ENCODE measurements around the gene TMCC2. TPM values are rescaled to one million over a fixed set of nuclear protein-coding genes. Genes with fewer than 3 reads are reported as not detected.
A peak's percentile ranks its signal among the peaks of the same experiment; 100 is the strongest.

The TMCC2 gene
- total RNA-seq, 1 experiment from 2014 or later = 0.48 TPM

DNA sequence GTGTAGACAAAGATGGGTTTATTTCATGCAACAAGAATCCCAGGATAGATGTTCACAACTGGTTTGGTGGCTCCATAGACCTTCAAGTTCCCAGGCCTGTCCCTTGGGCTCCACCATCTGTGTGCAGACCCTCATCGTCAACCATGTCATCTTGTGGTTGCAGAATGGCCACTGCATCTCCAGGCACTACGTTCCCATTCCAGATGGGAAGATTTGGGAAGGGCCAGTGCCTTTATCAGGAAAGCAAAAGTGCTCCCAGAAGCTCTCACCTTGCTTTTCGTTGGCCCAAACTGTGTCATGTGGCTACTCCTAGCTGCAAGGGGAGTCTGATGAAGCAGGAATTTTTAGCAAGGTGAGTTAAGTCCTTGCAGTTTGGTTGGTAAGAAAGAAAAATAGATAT lies 12.8 kb downstream of the TMCC2 start:
- no peak for DNase-seq (ENCODE audit: low read depth)

DNA sequence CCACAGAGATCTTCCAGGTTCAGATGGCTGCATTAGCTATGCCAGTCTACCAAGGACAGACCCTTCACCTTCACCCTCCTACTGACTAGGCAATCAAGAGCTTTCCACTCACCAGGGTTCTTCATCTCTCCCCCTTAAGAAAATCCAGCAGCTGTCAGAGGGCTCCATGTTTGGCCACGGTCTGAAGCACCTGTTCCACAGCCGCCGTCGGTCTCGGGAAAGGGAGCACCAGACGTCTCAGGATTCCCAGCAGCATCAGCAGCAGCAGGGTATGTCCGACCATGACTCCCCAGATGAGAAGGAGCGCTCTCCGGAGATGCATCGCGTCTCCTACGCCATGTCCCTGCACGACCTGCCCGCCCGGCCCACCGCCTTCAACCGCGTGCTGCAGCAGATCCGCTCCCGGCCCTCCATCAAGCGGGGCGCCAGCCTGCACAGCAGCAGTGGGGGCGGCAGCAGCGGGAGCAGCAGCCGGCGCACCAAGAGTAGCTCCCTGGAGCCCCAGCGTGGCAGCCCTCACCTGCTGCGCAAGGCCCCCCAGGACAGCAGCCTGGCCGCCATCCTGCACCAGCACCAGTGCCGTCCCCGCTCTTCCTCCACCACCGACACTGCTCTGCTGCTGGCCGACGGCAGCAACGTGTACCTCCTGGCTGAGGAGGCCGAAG lies 13.8 kb downstream of the TMCC2 start:
- no peak for DNase-seq (ENCODE audit: low read depth)

DNA sequence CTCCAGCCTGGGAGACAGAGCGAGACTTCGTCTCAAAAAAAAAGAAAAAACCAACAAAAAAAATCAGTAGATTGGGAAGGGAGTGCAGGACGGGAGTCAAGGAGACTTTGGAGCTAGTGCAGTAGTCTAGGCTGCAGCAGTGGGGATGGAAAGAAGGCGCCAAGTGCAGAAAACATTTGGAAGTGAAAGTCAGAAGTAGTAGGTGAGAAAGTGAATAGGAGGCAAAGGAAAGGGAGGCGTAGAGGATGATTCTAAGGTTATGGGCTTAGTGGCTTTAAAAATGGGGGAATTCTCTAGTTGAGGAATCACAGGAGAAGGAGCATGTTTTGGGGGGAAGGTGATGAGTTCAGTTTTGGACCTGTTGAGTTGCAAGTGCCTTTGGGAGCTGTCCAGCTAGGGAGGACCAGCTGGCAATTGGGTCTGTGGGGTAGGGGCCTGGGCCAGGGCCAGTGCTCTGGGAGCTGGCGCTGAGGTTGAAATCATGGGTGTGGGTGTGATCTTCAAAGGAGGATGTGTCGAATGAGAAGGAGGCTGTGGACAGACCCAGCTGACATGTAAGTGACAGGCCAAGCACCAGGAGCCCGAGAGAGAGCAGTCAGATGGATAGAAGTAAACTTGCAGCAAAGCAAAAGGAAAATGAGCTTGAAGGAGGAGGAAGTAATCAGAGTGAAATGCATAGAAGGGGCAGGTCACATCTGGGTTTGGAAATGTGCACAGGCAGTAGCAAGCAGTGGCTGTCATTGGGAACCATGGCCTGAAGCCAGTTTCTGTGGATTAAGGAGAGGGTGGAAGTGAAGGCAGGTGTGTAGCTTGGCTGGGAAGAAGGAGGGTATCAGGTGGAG lies 15.8 kb downstream of the TMCC2 start:
- DNase-seq (ENCODE audit: low read depth) = no peak

DNA sequence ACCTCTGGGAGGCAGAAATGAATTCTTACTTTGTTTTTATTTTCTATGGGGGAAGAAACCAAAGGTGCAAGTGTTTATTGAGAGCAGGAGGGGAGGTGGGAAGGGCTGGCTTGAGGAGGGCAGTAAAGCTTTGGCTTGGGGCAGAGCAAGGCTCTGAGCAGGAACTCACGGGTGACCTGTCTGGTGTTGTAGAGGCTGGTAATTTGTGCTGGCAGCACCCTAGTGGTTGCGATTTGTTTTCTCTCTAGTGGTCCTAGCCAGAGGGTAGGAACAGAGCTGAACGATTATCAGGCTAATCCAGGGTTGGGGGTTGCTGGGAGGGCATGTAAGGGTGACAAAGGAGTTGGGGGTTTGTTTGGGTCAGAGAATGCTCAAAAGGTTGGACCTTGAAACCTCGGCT lies 16.6 kb downstream of the TMCC2 start:
- no peak for DNase-seq (ENCODE audit: low read depth)

DNA sequence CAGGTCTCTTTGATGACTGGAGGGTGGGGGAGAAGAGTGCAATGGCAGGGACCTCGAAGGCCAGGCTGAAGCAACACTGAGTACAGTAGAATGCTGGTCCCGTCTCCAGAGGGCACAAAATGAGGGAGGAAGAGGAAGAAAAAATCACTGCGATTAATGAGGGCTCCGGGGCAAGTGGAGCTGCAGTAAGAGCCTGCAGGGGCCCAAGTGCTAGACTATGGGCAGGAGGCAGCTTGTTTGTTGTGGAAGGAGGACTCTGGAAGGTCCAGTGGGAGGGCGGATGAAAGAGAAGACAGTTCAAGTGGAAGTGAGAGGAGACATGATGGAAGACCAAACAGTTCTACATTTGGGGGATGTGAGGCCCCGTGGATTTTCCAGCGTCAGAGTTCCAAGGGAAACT lies 17.4 kb downstream of the TMCC2 start:
- DNase-seq (ENCODE audit: low read depth) = no peak

DNA sequence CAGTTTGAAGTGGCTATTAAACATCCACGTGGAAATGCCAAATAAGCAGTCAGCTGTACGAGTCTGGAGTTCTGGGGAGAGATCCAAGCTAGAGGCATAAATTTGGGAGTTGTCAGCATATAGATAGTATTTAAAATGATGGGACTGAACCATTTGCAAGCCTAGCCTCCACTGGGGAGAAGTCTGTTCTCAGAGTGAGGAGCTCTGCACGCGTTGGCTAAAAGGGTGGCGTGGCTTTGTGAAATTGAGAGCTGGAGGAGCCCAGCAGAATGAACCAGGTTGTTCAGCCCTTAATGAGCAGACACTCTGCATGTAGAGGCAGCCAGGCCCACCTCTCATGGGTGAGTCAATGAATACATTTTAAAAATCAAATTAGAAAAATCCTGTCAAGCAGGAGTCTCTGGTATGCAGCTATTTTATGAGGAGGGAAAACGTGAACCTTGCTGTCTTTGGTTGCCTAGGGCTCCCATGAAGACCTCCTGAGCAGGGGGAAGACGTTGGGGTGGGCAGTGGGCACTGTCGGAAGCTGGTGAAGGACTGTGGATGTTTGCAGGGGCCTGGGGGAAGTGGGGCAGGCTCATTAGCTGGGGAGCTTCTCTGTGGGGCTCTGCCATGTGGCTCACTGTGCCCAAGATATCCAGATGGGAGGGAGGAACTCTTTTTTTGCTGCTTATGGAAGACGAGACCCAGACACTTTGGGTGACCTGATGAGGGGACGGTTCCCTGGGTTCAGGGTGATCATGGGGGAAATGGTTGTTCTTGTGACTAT lies 18.8 kb downstream of the TMCC2 start:
- DNase-seq (ENCODE audit: low read depth) = no peak

DNA sequence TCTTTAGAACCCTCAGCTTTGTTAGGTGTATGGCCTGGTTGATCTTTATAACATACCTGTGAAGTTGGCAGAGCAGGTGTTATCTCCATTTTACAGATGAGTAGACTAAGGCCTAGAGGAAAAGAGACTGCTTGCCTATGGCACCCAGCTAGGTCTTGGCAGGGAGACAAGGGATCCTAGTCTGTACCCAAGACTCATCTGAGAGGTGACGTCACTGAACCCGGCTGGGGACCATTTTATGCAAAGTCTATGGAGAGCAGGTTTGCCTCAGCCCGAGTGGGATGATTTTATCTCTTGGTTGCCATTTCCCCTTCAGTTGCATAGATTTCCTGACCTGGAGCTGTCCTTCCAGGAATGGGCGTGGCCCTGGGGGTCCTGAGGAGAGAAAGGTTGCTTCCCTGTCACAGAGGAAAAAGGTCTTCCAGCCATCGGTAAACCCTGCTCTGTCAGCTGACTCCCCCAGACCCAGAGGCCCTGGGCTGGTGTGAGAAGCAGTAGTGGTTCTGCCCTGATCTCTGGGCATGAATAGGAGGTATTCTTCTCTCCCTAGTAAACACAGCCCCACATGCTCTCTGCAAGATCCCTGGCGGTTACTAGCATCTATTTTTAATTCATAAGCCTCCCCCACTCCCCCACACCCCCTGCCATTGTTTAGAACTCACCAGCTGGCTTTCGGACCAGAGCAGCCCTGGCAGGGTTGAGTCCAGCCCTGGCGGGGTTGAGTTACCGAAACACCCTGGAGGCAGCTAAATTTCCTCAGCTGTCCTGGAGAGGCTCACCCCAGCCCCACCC lies 19.6 kb downstream of the TMCC2 start:
- DNase-seq (ENCODE audit: low read depth) = peak; percentile 51

DNA sequence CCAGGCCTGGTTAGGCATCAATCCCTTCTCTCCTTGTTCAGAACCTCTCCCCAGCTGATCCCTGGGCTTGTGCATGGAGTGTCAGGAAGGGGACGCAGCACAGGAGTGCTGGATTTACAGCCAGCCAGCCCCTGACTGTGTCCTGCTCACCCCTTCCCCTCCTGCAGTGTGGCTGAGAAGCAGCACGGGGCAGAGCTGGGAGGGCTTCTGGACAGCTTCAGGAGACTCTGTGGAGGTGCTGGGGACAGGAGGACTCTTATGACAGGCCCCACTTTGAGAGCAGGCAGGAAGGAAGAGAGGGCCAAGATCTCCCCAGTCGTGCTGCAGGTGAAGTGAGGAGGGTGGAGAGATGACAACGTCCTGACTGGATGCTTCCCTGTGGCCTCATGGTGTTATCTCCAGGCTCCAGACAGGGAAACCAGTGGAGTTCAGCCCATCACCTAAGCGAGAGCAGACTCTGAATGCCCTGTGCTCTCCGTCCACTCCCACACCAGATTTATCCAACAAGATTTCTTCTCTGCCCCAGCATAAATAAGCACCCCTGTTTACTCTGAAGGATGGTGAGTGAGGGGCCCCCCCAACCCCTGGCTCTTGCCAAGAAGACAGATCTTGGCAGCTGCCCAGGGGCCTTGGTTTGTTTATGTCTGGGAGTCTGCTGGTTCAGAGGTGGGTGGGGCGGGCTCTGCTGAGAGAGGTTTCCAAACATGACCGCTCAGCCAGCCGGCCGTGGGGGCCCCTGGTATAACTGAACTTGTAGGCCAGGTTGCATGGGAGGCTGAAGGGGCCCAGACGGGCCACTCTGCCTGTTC lies 21.3 kb downstream of the TMCC2 start:
- no peak for DNase-seq (ENCODE audit: low read depth)

DNA sequence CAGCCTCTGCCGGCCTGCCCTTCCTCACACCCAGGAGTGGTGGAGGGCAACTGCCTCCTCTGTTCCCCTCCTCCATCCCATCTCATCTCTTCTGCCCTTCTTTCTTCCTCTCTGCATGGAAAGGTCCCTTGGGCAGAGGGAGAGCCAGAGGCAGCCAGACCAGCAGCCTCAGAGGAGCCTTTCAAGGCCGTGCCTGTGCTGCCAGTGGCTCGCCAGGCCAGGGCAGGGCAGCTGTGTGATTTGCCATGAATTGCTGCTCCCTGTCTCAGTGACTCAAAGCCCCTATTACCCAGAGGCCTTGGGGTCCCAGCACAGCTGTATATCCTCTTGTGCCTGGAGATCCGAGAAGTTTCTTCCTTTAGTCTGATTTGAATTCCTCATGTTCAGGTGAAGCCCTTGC lies 21.9 kb downstream of the TMCC2 start:
- DNase-seq (ENCODE audit: low read depth) = no peak

DNA sequence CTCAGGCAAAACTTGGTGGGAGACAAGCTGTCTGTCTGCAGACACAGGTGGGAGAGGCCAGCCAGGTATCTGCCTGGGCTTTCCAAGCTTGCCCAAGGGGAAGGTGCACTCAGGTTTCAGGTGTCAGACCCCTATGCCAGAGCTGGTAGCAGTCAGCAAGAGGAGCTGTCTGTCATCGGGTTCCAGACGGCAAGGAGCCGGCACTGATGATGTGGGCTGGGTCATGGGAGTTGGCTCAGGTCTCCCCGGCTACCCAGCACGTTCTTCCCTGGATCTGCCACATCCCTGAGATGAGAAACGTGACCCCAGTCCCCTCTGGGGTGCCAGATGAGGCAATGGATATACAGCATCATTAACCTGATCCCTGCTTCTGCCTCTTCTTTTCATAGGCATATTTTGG lies 23.0 kb downstream of the TMCC2 start:
- no peak for DNase-seq (ENCODE audit: low read depth)

DNA sequence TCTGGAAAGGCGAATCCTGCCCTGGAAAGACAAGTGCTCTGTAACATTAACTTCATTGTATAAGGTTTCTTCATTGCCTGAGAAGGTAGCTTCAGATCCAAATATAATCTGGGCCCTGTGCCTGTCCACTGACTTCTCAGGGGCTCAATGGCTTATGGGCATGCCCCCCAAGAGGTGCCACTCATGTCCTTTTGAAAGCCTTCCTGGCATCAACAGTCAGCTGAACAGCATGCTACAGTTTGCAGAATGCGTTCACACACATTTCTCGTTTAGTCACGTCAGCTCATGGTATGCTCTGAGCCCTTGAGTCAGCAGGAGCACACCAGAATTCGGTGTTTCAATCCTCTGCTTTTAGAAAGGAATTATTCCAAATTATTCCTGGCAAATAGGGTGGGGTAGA lies 23.8 kb downstream of the TMCC2 start:
- no peak for DNase-seq (ENCODE audit: low read depth)

DNA sequence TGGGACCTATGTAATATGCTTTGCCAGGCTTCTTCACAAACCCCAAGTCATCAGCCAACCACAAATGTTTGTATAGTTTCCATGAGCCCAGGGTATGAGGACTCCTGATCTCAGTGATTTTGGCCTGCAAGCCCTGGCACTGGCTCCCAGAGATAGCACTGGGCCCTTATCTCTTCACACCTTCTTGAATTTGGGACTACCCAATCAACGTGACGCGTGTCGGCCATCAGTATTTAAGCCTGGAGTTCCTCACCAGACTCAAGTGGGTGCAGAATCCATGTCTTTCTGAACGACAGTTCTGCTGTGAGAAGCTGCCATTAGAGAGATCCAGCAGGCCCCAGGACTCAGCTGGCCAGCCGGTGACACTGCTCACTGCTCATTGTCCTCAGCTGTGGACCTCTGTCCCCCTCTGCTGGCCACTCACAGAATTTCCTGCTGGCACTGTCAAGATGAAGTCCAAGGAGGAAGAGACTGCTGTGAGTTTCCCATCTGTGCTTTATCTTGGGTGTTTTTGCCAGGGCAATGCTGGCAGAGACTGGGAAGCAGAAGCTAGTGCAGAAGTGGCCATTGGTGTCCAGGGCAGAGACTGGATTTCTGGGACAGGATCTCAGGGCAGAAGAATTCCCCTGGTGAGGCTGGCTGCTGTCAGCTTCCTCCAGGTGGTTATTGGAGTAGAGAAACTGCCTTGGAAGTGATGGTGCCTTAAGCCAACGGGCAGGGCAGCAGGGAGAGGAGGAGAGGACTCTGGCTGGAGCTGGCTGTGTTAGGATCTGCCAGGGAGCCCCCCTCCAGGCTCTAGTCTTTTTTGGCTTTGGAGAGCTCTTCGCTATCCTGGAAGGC lies 28.4 kb downstream of the TMCC2 start:
- peak; percentile 75 for DNase-seq (ENCODE audit: low read depth)

DNA sequence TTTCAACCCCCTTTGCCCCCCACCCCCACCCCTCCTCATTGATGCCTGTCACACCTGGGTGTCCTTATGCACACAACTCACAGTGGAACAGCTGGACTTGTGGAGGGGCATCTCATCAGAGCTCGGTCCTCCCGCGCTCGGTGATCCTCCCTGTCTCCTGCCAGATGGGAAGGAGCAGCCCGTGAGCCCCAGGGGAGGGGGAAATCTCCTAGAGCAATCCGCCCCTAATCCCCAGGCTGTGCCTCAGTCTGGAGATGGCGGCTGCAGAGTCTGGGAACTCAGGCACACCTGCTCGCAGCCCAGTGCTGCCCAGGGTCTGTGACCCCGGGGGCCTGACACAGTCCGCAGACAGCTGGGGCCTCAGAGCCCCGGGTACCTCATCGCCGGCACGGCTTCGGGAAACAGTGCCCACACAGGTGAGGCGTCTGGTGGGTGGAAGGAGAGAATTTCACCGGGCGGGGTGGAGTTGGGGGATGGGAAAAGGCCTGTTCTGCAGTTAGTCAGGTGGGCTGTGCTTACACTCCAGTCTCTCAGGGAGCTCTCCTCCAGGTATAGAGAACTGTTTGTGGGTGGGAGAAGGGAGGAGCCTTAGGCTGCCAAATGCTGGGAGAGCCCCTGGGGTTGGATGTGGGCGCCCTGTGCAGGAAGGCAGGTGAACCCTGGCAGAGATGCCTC lies 29.3 kb downstream of the TMCC2 start:
- DNase-seq (ENCODE audit: low read depth) = no peak

DNA sequence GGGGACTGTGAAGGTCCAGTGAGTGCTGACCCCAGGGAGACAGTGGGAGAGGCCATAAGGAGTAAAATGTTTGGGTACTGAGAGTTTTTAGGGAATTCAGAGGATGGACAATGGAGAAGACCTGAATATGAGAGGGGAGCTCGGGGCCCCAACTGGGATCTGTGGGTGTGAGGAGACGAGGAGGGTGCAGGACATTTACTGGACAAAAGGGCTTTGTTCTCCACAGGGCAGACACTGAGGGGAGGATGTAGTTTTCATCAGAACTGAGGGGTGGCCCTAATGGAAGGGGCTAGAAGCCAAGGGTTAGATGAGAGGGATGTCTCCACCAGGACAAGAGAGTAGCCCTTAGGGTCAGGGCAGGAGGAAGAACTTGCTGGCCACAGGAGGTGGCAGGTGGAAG lies 30.0 kb downstream of the TMCC2 start:
- DNase-seq (ENCODE audit: low read depth) = no peak

DNA sequence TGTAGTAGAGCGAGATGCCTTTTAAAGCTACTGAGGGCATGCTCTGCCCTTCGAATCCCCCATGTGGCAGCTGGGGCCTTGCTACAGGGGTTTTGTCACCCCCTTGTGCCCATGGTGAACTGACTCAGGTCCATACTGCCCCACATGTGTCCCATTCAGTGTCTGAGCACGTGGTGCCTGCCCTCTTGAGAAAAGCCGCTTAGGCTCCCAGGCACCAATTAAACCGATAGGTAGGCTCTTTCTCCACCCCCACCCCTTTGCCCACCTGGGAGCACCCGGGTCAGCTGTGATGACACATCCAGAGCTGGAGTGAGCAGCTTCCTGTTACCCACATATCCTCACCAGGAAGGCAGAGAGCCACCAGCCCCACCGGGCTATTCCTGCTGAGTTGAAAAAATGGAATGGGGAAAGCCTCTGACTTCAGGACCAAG lies 30.5 kb downstream of the TMCC2 start:
- DNase-seq (ENCODE audit: low read depth) = peak; percentile 24

DNA sequence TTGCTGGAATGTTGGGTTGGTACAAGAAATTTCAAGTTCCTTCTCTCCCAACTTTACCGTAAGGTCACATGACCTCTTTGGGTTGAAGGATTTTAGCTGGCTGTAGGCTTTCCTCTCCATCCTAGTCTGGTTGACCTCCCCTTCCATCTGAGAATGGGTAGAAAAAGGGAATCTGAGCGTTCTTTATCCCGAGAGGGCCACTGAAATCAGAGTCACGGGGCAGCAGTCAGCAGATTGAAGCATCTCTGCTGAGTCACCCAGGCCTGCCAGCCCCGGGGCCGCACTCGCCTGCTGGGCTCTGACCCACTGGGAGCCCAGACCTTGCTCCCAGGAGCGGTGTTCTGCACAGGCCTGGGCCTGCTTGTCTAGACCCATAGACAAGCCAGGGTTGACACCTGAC lies 31.0 kb downstream of the TMCC2 start:
- peak; percentile 75 for DNase-seq (ENCODE audit: low read depth)

DNA sequence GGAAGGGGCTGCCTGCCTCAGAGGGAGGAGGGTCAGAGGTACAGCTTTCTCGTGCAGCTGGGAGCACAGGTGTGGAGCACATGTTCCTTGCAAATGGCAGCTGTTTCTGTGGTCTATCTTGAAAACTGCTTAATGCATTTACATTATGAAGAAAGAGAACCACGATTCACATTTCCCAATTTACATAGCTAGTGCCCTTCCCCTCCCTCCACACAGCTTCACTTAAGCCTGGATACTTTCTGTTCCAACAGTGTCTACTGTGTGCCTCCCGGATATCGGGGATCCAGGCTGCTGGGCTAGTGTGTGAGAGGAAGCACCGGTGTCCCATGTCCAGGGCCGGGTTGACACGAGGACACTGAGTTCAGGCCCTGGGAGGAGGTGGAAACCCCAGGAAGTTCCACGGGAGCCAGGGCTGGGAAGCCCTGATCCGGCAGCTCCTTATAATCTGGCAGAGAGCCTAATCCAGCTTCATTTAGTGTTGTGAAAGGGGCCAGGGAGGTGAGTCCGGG lies 31.6 kb downstream of the TMCC2 start:
- DNase-seq (ENCODE audit: low read depth) = peak; percentile 41

DNA sequence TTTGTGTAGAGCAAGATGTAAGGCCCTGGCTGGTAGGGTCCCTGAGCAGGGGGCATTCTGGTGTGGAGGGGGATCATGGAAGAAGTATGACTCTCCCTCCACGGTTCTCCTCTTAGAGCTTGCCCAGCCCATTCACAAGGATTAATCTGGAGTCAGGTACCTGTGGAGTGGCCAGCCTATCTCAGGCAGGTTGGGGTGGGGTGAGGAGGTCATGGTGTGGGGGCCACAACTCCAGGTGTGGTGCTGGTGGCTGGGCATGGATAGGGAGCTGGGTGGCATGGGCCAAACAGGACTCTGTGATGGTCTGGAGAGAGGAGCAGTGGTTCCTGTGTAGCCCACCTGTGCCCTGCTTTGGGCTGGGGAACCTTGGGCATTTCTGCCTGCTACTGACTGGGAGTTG lies 32.3 kb downstream of the TMCC2 start:
- no peak for DNase-seq (ENCODE audit: low read depth)

Measured in RPMI7951 (cell line).